Activated naive CD4-positive, alpha-beta T cell treated with anti-CD3 and anti-CD28 coated beads, Interleukin-2, amount 50 U/mL, for 16 hours (primary cell): ENCODE measurements around the gene ETDB.
"Not testable (repeated sequence)": the region's sequence is repeated elsewhere in the genome, so short reads cannot be mapped to it uniquely, and the experiment has no call there.

Experiments used
- DNase-seq: peaks from one replicate; pipeline ENCODE4 v3.0.0-alpha.2; 2020

The ETDB gene

DNA sequence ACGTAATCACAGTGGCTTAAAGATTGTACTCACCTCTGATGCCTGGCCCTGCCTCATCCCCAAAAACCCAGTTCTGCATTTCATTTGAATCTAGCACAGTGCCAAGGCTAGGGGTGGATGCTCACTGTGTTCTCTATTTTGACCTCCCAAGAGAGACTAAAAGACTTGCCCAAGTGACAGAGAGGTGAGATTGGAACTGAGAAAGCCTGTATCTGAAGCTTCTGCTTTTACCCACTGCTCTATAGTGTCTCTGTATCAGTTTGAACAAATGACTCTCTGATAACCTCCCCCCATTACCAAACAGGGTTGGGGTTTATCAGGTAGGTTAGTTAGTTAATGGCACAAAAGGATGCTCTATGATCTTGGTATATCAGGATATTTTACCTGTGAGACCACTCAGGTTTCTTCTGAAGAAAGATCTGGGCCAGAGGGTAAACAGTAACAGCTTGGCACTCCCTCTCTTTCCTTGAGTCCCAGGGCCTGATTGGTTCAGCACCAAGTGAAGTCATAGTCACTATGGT lies at the start of gene ETDB:
Gene ETDB, minus strand, starts transcription at position 471 of the 521 bp plus-strand sequence. CDS start 1,265 bp downstream, outside the sequence.
- DNase-seq, result not testable (repeated sequence)

DNA sequence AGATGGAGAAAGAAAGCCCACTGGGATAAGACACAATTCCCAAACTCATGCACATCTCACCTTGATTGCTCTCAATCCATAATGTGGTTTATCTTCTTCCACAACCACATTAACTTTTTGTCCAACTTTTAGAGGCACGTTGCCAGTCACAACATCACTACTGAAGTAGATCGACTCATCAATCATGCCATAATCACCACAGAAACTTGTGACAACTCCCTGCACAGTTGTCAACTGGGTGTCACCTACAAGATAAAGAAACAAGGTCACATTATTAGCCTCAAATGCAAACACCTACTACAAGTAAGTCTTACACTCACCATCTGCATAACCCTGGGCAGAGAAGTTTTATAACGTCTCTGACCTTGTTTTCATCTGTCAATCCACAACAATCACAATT lies 49.2 kb upstream of the ETDB start:
- DNase-seq, result not testable (repeated sequence)

DNA sequence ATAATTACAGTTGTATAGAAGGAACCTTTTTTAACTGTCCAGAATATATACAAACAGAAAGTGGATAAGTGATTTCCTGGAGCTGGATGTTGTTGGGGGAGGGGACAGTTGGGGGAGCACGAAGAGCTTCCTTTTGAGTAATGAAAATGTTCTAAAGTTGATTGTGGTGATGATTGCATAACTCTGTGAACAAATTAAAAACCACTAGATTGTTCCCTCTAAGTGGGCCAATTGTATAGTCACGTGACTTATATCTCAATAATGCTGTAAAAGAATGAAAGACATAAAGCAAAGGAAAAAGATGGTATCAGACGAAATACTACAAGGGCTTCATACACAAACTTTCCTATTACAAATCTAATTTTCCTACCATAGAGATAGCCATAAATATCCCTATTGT lies 48.2 kb upstream of the ETDB start:
- DNase-seq, result no peak

DNA sequence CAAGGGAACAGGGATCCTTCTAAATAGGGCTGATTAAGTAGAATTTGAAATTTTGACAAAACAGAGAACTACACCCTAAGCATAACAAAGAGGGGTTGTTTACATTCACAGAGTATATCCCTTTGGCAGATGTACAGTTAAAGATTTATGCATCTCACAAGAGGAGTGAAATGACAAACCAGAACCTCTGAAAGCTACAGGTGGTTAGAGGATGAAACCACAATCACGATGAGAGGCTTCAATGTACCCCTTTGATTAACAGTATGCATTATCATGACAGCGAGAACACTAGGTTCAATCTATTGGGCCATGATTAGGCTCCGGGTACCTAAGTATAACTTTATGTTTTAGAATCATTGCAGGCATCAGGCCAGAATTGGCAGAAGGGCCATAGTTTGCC lies 34.4 kb upstream of the ETDB start:
- not testable (repeated sequence) for DNase-seq

- not testable (repeated sequence) for DNase-seq
These were observed 5.8 kb upstream of the ETDB start for GRCh38 chrX:135126145-135126544.

- not testable (repeated sequence) for DNase-seq
These were observed 4.3 kb downstream of the ETDB start for GRCh38 chrX:135116064-135116463.

GRCh38 chrX:135114392-135114791 lies 5.9 kb downstream of the ETDB start:
- no peak for DNase-seq

DNA sequence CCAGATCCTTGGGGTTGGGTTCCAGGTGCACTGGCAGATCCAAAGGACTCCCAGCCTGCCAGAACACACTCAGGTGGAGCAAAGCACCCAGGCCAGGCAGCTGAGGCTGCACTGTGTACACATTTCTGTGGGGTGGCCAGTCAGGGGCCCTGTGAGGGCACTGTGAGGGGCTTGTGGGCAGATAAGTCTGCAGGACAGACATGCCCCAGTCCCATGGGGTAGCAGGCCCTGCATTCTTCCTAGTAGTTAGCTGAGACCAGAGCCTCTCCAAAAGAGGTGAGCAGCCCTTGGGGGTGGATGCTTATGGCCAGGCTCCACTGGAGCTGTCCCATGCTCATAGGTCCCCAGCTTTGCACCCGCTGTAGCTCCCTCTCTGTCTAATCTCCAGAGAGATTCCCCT lies 7.6 kb downstream of the ETDB start:
- DNase-seq, result no peak

DNA sequence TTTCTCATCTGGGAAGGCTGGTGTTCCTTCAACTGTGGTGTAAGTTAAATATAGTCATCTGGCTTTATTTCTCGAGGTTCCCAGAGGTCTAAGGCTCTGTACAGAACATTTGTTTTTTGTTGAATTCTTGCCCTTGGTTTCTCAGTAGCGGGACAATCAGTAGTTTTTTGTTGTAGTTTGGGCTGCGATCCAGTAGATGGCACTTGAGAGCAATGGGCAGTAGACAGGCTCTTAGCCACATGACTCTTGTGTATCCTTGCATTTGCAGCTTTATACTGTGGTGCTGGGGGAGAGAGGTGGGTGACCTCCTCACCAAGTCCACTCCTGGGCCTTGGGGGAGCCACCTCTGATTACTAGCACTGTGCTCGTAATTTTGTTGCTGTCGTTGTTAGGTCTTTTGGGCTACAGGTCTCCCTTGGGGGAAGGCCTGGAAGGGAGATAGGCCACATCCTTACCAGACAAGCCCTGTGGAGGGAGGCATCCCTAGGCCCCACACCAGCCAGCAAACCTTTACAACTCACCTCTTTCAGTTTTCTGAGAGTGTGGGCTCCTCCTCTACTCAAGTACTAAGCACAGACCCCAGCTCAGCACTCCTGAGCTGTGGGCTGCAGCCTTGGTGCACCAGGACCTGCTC lies 8.1 kb downstream of the ETDB start:
- peak; percentile 31 for DNase-seq

DNA sequence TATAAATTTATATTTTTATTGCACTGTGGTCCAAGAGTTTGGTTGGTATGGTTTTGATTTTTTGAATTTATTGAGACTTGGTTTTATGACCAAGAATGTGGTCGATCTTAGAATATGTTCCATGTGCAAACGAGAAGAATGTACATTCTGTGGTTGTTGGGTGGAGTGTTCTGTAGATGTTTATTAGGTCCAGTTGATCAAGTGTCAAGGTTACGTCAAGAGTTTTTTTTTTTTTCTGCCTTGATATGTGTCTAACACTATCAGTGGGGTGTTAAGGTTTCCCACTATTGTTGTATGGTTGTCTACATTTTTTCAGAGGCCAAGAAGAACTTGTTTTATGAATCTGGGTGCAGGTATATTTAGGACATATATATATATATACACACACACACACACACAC lies 10.8 kb downstream of the ETDB start:
- no peak for DNase-seq

DNA sequence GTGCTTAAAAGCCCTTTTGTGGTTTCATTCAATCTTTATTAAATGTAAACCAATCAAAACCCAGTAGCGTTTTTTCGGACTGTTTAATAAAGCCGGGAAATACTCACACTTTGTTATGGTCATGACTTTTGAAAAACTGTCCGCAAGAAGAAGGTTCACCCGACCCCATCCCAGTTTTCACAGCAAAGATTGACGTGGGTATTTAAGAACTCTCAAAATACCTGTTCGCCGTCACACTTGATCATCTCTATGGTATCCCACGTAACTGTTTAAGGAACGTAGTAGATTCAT lies 20.9 kb downstream of the ETDB start:
- DNase-seq, result no peak

DNA sequence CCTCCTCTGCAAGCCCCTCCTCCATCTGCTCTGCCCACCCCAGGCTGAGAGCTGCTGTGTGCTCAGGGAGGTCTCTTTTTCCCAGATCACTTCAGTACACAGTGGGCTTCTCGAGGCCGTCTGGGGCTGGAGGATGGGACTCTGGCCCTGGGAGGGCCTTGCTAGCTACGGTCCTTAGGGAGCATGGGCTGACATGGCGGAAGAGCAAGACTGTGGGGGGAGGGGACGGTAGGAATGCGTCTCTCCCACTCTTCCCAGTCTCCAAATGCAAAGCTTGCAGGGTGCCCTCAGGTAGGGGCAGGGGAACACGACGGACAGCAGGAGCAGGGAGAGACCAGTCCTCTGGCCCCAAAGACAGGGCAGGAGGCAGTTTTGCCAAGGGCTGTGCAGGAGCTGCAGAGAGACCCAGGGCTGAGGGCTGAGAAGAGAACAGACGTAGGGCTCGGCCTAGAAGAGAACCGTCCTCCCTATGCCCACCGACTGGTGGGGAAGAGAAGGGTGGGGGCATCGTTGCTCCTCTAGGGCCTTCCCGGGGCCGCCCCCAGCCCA lies 23.1 kb downstream of the ETDB start:
- not testable (repeated sequence) for DNase-seq

DNA sequence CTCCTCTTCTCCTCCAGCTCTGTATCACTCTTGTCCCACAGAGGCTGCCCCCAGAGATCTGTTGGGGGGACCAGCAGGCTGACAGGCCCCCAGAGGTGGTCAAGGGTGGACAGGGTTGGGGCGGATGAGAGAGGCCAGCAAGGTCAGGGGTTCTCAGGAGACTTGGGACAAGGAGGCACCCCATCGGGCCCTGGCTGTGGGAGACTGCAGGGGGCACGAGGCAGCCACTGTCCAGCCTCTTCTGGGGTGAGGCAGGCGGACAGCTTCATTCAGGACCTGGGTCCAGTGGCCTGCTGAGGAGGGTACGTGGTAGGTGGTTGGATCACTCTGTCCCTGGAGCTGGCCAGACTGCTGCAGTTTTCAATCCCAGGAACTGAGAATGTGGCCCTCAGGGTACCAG lies 24.6 kb downstream of the ETDB start:
- DNase-seq, result no peak

DNA sequence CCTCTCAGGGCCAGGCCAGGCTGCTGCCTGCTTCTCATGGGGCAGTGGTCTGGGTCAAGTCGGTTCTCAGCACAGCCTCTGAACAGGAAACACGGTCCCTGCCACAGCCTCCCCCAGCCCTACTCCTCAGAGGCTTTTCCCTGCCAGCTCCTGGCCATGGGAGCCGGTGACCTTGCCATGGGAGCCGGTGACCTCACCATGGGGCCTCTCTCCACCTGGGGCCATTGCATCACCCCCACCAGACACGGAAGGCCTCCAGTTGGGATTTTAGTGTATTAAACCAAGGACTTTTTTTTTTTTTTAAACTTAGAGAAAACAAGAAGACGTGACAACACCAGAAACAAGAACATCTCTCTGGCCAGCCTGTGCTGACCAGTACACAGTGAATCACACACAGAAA lies 25.6 kb downstream of the ETDB start:
- DNase-seq, result no peak

GRCh38 chrX:135089126-135089525 lies 31.2 kb downstream of the ETDB start:
- DNase-seq, result no peak

GRCh38 chrX:135087867-135088266 lies 32.5 kb downstream of the ETDB start:
- no peak for DNase-seq

GRCh38 chrX:135086197-135086854 lies 34.0 kb downstream of the ETDB start:
- peak; percentile 15 for DNase-seq

DNA sequence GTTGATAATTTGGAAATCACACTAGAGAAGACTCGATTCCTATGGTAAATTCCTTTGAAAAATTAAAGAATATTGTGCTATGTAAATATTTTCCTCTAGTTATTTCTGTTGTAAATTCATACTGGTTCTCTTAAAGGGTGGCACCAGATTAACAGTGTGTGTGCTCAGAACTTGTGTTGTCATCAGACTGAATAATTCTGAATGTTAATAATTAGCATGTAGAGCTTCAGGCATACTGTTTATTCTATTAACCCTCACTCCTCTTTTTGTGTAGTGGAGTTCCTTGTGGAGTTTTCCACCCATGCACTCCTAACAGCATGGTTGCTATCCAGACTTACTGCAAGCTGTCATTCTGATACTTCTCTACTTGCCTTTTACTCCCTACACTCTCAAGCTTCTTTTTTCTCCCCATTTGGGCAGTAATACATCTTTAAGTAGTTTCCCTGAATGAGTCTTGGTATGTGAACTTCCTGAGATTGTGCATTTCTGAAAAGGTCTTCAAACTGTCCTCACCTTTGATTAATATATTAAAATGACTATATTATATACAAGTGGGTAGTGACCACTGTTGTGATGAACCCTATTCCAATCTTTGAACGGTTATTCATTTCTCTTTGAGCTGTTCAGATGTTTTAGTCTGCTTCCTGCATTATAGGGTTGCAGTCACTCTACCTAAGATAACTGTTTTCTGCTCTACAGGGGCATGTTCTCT lies 38.5 kb downstream of the ETDB start:
- no peak for DNase-seq
